Iris pigment epithelial cell (primary cell): ENCODE results near the gene NPHS1.
"Not testable (repeated sequence)": the region's sequence is repeated elsewhere in the genome, so short reads cannot be mapped to it uniquely, and the experiment has no call there.

ENCODE experiments used
- DNase-seq: peaks from one replicate; pipeline ENCODE4 v3.0.0-alpha.2; 2011; ENCODE audit warnings: low read depth

NPHS1 gene

DNA sequence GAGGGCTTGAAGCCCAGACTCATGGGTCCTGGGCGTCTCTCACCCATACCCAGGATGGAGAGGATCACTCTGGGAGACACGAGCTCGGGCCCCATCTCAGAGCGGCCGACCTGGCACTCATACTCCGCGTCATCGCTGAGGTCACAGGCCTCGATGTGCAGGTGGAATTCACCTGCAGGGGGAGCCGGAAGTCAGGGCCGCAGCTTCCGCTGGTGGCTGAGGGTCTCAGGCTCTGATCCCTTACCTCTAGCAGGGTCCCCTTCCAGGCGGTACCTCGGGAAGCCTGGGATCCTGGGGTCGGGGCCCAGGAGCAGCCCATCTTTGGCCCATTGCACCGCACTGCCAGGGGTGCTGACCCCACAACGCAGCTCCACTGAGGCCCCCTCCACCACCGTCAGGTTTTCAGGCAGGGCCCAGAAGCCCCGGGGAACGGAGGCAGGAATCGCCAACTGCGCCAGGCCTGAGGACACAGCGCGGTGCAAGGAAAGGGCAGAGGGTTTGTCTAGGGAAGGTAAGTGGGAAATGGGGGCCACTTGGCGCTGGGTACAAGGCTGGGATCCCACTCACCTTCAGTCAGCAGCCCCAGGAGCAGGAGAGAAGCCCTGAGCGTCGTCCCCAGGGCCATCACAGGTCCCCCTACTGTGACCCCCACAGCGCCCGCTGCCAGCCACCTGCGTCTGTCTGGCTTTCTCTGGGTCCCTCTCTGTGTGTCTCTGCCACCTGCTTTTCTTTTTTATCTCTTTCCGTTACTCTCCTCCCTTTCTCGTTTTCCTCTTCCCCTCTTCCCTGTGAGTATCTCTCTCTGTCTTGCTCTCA, 883 bp downstream of the NPHS1 start:
- DNase-seq, result no peak

DNA sequence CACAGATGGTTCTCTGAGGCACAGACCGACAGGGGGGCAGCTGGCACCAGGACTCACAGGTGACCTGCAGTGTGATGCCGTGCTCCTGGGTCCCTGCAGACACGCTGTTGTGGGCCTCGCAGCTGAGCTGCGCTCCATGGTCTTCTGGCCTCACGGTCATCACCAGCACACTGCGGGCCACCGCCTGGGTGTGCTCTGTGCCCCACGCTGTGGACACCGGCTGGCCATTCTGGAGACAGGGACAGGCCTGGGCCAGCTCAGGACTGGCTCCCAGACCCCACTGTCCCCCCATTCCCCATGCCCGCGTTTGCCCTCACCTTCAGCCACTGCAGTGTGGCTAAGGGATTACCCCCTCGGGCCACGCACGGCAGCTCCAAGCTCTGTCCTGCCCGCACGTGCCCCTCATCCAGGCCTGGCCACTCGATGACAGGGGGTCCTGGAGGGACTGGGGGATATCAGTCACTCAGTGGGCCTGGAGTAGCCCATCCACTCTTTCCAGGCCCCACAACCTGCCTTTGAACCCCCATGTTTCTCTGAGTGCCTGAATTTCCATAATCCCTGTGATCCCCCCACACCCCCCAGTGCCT, 3.3 kb downstream of the NPHS1 start:
- DNase-seq, result no peak

DNA sequence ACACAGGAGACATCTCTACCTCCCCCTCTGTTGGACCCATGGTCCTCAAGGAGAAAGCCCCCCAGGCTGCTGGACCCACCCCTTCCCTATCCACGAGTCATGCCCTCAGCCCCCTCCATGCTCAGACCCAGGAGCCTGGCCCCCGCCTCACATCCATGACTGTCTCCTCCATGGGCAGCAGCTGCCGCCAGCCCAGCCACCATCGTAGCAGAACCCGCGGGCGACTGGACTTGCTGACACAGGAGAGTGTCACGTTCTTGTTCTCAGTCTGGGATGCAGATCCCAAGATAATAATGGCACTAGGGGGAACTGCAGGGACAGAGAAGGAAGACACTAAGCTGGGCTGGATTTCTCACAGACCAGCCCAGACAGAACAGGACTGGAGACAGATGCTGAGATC, 3.8 kb downstream of the NPHS1 start:
- no peak for DNase-seq

- no peak for DNase-seq
These were observed 4.4 kb downstream of the NPHS1 start for GRCh38 chr19:35847911-35848310.

DNA sequence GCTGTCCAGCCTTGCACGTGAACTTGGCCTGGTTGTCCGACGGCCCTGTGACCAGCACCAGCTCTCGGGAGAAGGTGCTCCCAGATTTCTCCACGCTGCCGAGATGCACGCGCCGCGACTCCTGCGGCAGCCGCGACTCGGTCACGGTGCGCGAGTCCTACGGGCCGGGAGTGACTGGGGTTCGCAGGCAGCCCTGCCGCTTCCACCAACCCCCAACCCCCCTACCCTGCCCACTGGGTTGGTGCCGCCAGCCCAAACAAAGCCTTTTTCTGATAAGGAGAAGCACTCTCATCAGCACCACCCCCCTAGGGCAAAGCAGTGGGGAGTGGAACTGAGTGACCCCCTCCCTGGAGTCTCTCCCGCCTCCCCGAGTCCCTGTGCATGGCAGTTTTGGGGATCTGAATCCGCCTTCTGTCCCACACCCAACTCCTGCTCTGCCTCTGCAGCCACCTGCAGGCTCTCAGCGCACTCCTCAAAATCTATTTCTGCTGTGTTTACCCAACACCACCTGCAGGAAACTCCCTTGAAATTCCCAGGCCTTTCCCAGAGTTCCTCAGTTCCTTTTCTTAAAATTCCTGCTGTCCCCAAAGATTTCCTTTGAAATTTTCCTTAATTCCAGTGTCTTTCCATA, 6.2 kb downstream of the NPHS1 start:
- DNase-seq, result no peak

- DNase-seq, result no peak
These were observed 6.9 kb downstream of the NPHS1 start for GRCh38 chr19:35845215-35846037.

GRCh38 chr19:35844482-35845214, 7.7 kb downstream of the NPHS1 start:
- DNase-seq, result no peak

DNA sequence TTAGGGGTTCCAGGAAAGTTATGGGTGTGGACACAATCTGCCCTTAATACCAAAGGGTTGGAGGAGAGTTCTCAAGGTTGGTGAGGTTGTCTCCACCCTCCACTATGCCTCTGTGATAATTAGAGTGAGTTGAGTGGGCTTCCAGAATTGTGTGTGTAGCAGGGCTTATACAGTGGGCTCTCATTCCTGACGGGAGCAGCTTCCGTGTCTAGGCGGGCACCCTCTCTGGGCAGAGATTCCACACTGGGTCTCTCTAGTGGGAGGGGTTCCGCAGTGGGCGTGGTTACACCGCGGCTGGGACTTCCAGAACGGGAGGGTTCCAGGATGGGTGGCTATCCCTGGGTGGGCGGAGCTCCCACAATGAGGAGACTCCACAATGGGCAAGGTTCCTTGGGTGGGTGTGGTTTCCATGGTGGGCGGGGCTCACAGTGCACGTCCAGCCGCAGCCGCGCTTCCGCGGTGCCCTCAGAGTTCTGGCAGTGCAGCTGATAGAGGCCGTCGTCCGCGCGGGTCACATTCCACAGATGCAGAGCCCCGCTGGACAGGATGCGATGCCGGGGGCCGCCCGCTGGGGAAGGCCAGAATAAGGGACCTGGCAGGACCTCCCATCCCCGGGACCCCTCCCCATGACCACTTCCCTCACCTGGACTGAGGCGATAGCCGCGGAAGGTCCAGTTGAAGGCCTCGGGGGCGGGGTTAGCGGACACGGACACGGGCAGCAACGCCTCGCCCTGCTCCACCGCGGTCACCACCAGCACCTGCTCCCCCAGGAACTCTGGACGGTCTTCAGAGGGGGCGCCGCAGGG, 8.4 kb downstream of the NPHS1 start:
- no peak for DNase-seq

- DNase-seq, result no peak
These were observed 9.5 kb downstream of the NPHS1 start for GRCh38 chr19:35842666-35843272.

- no peak for DNase-seq
These were observed 10.2 kb downstream of the NPHS1 start for GRCh38 chr19:35841961-35842595.

DNA sequence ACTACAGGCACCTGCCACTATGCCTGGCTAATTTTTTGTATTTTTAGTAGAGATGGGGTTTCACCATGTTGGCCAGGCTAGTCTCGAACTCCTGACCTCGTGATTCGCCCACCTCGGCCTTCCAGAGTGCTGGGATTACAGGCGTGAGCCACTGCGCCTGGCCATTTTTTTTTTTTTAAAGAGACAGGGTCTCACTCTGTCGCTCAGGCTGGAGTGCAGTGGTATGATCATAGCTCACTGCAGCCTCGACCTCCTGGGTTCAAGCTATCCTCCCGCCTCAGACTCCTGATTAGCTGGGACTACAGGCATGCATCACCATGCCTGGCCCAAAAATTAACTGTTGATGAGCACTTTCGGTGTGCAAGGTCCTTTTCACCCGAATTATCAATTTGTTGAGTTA, 16.2 kb downstream of the NPHS1 start:
- not testable (repeated sequence) for DNase-seq

DNA sequence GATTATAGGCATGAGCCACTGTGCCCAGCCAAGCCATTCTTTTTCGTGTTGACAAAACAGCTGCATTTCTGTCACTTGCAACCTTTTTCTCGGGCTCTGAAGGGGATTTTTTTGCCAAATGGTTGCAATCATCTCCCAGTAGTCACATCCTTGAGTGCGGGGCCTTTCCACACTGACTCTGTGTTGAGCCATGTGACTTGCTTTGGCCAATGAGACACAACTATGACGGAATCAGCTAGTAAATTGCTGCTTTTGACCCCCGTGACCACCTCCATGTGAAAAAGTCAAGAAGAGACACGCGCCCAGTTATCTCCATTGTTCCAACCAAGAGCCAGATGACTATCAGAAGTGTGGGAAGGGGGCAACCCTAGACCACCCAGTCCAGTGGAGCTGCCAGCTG, 18.3 kb downstream of the NPHS1 start:
- no peak for DNase-seq

DNA sequence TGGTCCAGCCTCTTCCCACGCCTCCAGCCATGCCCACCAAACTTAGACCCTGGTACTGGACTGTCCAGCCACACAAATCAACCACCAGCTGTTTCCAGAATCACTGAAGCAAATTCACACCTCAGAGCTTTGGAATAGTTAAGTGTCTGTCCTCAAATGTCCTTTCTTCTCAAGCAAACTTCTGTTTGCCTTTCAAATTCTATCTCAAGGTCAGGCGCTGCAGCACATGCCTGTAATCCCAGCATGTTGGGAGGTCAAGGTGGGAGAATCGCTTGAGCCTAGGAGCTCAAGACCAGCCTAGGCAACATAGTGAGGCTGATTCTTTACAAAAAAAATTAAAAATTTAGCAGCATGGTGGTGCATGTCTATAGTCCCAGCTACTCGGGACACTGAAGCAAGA, 20.2 kb downstream of the NPHS1 start:
- no peak for DNase-seq

- no peak for DNase-seq
These were observed 21.3 kb downstream of the NPHS1 start for GRCh38 chr19:35830986-35831385.

DNA sequence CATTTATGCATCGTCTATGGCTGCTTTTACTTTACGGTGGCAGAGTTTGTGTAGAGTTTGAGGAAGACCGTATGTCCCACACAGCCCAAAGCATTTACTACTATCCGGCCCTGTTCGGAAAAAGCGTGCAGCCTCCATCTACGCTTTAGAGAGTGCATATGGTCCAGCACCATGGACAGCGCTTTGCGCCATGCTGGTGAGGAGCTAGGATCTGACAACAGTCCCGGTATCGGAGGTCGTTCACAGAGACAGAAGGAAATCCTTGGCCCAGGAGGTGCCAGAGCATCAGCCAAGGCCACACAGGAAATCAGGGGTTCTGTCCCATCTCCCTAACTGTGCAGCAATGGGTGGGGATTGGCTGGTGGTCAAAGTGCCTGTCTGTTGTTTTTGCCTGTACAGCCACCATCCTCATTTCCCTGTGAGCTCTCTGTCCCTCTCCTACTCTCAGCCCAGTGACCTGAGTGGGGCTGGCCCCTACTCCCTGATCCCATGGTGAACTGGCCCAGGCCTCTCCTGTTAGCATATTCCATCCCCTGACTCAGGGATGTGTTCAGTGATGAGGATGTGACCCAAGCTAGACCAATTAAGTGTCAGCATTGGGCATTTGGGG, 23.5 kb downstream of the NPHS1 start:
- DNase-seq, result peak; percentile 55

DNA sequence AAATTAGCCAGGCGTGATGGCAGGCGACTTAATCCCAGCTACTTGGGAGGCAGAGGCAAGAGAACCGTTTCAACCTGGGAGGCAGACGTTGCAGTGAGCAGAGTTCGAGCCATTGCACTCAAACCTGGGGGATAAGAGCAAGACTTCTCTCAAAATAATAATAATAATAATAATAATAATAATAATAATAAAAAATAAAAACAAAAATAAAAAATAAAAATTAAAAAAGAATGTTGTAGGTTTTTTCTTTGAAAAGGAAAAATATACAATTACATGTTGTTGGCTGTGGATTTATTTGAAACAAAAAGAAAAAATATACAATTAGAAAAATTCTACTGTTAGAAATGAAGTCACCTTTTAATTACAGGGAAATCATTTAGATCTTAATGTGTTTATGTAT, 28.2 kb downstream of the NPHS1 start:
- no peak for DNase-seq

- no peak for DNase-seq
These were observed 29.7 kb downstream of the NPHS1 start for GRCh38 chr19:35822579-35822978.

- DNase-seq, result no peak
These were observed 33.9 kb downstream of the NPHS1 start for GRCh38 chr19:35818445-35818844.

- no peak for DNase-seq
These were observed 35.5 kb downstream of the NPHS1 start for GRCh38 chr19:35816846-35817245.

GRCh38 chr19:35816262-35816661, 36.0 kb downstream of the NPHS1 start:
- no peak for DNase-seq
